GM10847 (cell line): ENCODE results near the gene CLSTN2.

ENCODE experiments used
- POLR2A ChIP-seq: IDR thresholded peaks from 2 replicates; pipeline ENCODE4 v1.6.1; 2011; ENCODE audit not compliant: insufficient read length; ENCODE audit errors: extremely low read depth

CLSTN2 gene

GRCh38 chr3:140223197-140223596, 288.2 kb downstream of the CLSTN2 start:
- TF ChIP-seq POLR2A: no peak

GRCh38 chr3:140223631-140224030, 288.6 kb downstream of the CLSTN2 start:
- TF ChIP-seq POLR2A: no peak

GRCh38 chr3:140224307-140224706, 289.3 kb downstream of the CLSTN2 start:
- no peak for TF ChIP-seq POLR2A

GRCh38 chr3:140225996-140226395, 291.0 kb downstream of the CLSTN2 start:
- TF ChIP-seq POLR2A: no peak

GRCh38 chr3:140233702-140234101, 298.7 kb downstream of the CLSTN2 start:
- no peak for TF ChIP-seq POLR2A

GRCh38 chr3:140234256-140234655, 299.3 kb downstream of the CLSTN2 start:
- no peak for TF ChIP-seq POLR2A

GRCh38 chr3:140236836-140237501, 302.0 kb downstream of the CLSTN2 start:
- no peak for TF ChIP-seq POLR2A

- TF ChIP-seq POLR2A: no peak
These were observed 303.8 kb downstream of the CLSTN2 start for GRCh38 chr3:140238646-140239314.

GRCh38 chr3:140242818-140243276, 307.9 kb downstream of the CLSTN2 start:
- no peak for TF ChIP-seq POLR2A

GRCh38 chr3:140243575-140243974, 308.6 kb downstream of the CLSTN2 start:
- TF ChIP-seq POLR2A: no peak

GRCh38 chr3:140244893-140245292, 309.9 kb downstream of the CLSTN2 start:
- TF ChIP-seq POLR2A: no peak

GRCh38 chr3:140246578-140246977, 311.6 kb downstream of the CLSTN2 start:
- TF ChIP-seq POLR2A: no peak

GRCh38 chr3:140247775-140248174, 312.8 kb downstream of the CLSTN2 start:
- no peak for TF ChIP-seq POLR2A

GRCh38 chr3:140249188-140249587, 314.2 kb downstream of the CLSTN2 start:
- TF ChIP-seq POLR2A: no peak

GRCh38 chr3:140250010-140250855, 315.2 kb downstream of the CLSTN2 start:
- TF ChIP-seq POLR2A: no peak

GRCh38 chr3:140250945-140251344, 316.0 kb downstream of the CLSTN2 start:
- no peak for TF ChIP-seq POLR2A
